Gastroesophageal sphincter (tissue), 4 donors: ENCODE data around the gene AK8. TPM values are rescaled to one million over a fixed set of nuclear protein-coding genes. Genes with fewer than 3 reads are reported as not detected.

ENCODE experiments used
- ATAC-seq: fragments of 150-250 bp; one replicate; pipeline ENCODE4 v1.9.1; 2016; ENCODE audit warnings: mild to moderate bottlenecking, moderate library complexity
- H3K27ac ChIP-seq, 4 donors: fragments of 200-600 bp; sonication (generic) in 3 of 4; 1 replicate in 3 of 4; 2 replicates in 1 of 4; pipeline ENCODE4 v1.5.1; 2016 to 2019
- H3K27me3 ChIP-seq: fragments of 200-600 bp; sonication (generic); one replicate; pipeline ENCODE4 v1.5.1; 2019
- H3K36me3 ChIP-seq, 2 donors: fragments of 200-600 bp; sonication (generic); one replicate each; pipeline ENCODE4 v1.5.1; 2019; ENCODE audit warnings: control low read depth in 1 of 2
- H3K4me1 ChIP-seq, 3 donors: fragments of 200-600 bp; sonication (generic); 1 replicate in 2 of 3; 2 replicates in 1 of 3; pipeline ENCODE4 v1.5.1; 2016 to 2019; ENCODE audit warnings: control low read depth in 2 of 3
- H3K4me3 ChIP-seq, 2 donors: fragments of 200-600 bp; sonication (generic); one replicate each; pipeline ENCODE4 v1.5.1; 2019; ENCODE audit warnings: mild to moderate bottlenecking in 1 of 2, moderate library complexity in 1 of 2
- H3K9me3 ChIP-seq, 3 donors: fragments of 200-600 bp; sonication (generic); one replicate each; pipeline ENCODE4 v1.5.1; 2017 to 2019; ENCODE audit warnings: control low read depth in 2 of 3
- CTCF ChIP-seq, 4 experiments: fragments of 200-600 bp in 2 of 4; fragments of 450-650 bp in 2 of 4; sonication (generic) in 1 of 4; IDR thresholded peaks; one replicate each; pipeline ENCODE4 v1.5.1; 2017 to 2019; ENCODE audit warnings: antibody characterized with exemption in 4 of 4, mild to moderate bottlenecking in 2 of 4, moderate library complexity in 2 of 4
- EP300 ChIP-seq: sonication (generic); formaldehyde crosslinking; IDR thresholded peaks from one replicate; pipeline ENCODE4 v1.6.1; 2017; ENCODE audit warnings: antibody characterized with exemption, mild to moderate bottlenecking
- POLR2A ChIP-seq, 2 donors: fragments of 450-650 bp; IDR thresholded peaks; one replicate each; pipeline ENCODE4 v1.6.1; 2017; ENCODE audit warnings: antibody characterized with exemption in 2 of 2, mild to moderate bottlenecking in 2 of 2, moderate library complexity in 1 of 2
- POLR2AphosphoS5 ChIP-seq: sonication (generic); formaldehyde crosslinking; IDR thresholded peaks from one replicate; pipeline ENCODE4 v1.6.1; 2017; ENCODE audit warnings: antibody characterized with exemption
- WGBS, 2 donors: methylation state at CpG; one replicate each; pipeline ENCODE4 v1.1.5; 2018; ENCODE audit warnings: low coverage in 1 of 2; 5-methylcytosine and 5-hydroxymethylcytosine counted together
- total RNA-seq, 4 donors: library from RNA; depleted of rRNA; stranded (reverse); fragments of >200 nt; gene quantifications; one replicate each; pipeline ENCODE4 v1.1.0, GENCODE V29; 2016

Gene AK8
- total RNA-seq, 4 donors from 2014 or later, result 0.31 to 0.81 (median 0.63) TPM

- Histone ChIP-seq H3K27me3 (peaks cover 64% of the 10 kb centered on the region), H3K27ac (no peak overlapping the region), H3K36me3 (no peaks in the 10 kb centered on the region), H3K4me3 (no peak overlapping the region), H3K9me3 (no peaks in the 10 kb centered on the region), H3K4me1 (peaks cover 0 to 13% (median 0%) of the 10 kb centered on the region in 3 donors)
- ATAC-seq, result no peak
- TF ChIP-seq POLR2A (IDR thresholded peaks at IDR 0.05) (no peak), EP300 (no peak), POLR2AphosphoS5 (no peak), CTCF (IDR thresholded peaks at IDR 0.05) (no peak)
- 93 to 100% methylated on average over 2 to 6 of the region's 9 CpGs for WGBS, 2 donors
Measured at GRCh38 chr9:132739710-132740310, 138.3 kb downstream of the AK8 start.

DNA sequence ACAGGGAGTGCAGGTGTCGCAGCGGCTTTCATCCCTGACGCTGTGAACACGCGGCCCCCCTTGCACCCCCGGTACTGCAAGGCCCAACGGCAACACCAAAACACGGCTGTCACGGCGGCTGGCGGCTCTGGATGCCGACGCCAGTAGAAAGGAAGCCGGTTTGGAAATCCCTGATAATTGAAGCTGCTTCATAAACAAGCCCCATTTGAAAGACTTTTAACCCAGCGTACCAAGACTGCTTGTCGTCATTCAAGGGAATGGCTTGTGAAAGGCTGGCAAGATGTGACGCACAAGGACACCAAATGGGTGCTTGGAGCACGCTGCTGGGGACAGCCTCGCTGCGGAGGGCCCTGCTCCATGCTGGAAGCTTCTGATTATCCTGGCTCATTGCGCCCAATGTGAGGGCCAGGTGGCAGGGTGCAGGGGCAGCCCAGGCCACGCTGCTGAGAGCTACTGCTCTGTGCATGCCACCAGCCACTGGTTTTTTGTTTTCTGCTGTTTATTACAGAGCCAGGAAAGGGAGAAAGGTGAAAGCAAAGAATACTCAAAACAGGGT lies 144.7 kb downstream of the AK8 start:
- peaks cover 23% of the 10 kb centered on the region for H3K27me3 ChIP-seq
- H3K4me3 ChIP-seq, result no peak overlapping the region
- ATAC-seq, result no peak
- WGBS, 2 donors, result 60% methylated on average over 17 of the region's 22 CpGs; no CpG with 5 or more reads in 1 of the 2 donors
- no peaks in the 10 kb centered on the region for H3K9me3 ChIP-seq
- TF ChIP-seq POLR2A (IDR thresholded peaks at IDR 0.05) (no peak), EP300 (no peak), POLR2AphosphoS5 (no peak), CTCF (IDR thresholded peaks at IDR 0.05) (no peak)
- no peak overlapping the region for H3K27ac ChIP-seq
- H3K36me3 ChIP-seq, result no peaks in the 10 kb centered on the region
- no peaks in the 10 kb centered on the region for H3K4me1 ChIP-seq

DNA sequence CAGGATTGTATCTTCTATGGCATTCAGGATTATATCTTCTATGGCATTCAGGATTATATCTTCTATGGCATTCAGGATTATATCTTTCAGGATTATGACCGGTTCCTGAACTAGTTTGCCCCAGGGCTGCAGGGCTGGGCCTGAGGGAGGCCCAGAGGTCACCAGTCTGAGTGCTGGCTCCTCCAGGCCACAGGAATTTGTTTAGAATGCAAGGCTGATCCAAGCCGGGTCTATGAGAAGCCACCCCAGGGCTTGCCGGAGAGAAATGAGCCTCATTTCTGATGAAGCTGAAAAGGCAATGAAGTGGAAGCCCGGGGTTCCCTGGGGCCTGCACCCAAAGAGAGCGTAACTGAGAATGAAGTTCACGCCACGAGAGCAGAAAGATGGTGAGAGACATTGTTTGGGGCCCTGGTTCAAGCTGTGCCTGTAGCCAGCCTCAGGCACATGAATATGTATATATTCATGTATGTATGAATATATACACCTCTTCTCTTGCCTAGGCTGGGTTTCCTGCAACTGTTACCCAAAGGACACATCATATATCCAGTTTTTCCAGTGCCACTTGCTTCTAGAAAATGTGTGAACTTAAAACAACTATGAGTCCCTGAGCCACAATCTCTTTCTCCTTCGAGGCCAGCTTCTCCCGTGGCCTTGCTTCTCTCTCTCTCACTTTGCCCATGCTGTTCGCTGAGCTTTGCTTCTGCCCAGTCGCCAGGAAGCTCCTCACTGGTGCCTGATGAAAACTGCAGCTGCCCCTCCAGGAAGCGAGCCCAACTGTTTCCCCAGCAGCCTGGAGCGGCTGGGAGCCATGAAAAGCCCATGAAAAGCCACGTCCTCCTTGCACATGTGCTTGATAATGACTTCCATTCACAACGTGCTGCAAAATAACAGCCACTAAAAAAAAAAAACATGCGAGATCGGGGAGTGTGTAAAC lies 145.5 kb downstream of the AK8 start:
- TF ChIP-seq POLR2AphosphoS5 (no peak), CTCF (IDR thresholded peaks at IDR 0.05) (no peak), POLR2A (IDR thresholded peaks at IDR 0.05) (no peak), EP300 (no peak)
- H3K9me3 ChIP-seq, result no peaks in the 10 kb centered on the region
- no peak overlapping the region for H3K4me3 ChIP-seq
- WGBS, 2 donors, result 30 to 65% methylated on average over 2 to 13 of the region's 17 CpGs
- H3K4me1 ChIP-seq, result no peaks in the 10 kb centered on the region
- H3K36me3 ChIP-seq, result no peaks in the 10 kb centered on the region
- no peak for ATAC-seq
- no peak overlapping the region for H3K27ac ChIP-seq
- peaks cover 22% of the 10 kb centered on the region for H3K27me3 ChIP-seq

- Histone ChIP-seq H3K36me3 (no peaks in the 10 kb centered on the region), H3K4me3 (no peak overlapping the region)
Measured at GRCh38 chr9:132731230-132731629, 146.9 kb downstream of the AK8 start.

More at GRCh38 chr9:132731230-132731629, 146.9 kb downstream of the AK8 start:
- peaks cover 24% of the 10 kb centered on the region for H3K27me3 ChIP-seq
- TF ChIP-seq EP300, result no peak
- TF ChIP-seq POLR2AphosphoS5, result no peak
- TF ChIP-seq POLR2A (IDR thresholded peaks at IDR 0.05), result no peak
- no peak for TF ChIP-seq CTCF (IDR thresholded peaks at IDR 0.05)
- H3K27ac ChIP-seq, result no peak overlapping the region
- ATAC-seq, result no peak
- no peaks in the 10 kb centered on the region for H3K9me3 ChIP-seq
- H3K4me1 ChIP-seq, result no peaks in the 10 kb centered on the region
- WGBS, 2 donors, result 77 to 79% methylated on average over 3 of the region's 3 CpGs
